Measurements from ENCODE around the gene FOSB. TPM values are rescaled to one million over a fixed set of nuclear protein-coding genes. Genes with fewer than 3 reads are reported as not detected.

Gene FOSB
- total and polyA plus RNA-seq, 5 experiments from 2014 or later = 3.5 to 11.4 (median 10.2) TPM

- H3K4me1 Mint-ChIP-seq = peaks cover 26 to 81% (median 56%) of the 10 kb centered on the region in 4 donors
- H3K9me3 Mint-ChIP-seq = peaks cover 0 to 3% (median 0%) of the 10 kb centered on the region in 9 donors
- peak overlapping the region in 6 of 10 donors; percentile 12 to 70 (median 52) for H3K4me3 Mint-ChIP-seq
- DNase-seq = peak in 4 of 10 donors; percentile 33 to 72 (median 55)
- POLR2A ChIA-PET = interaction anchor here (3.6 kb wide), 1 partner anchor 7 kb away, joined by 60 read pairs; the partner anchor contains the start of gene FOSB
- H3K27ac Mint-ChIP-seq = peak overlapping the region in 5 of 10 donors; percentile 26 to 100 (median 75)
- ATAC-seq = peak in 1 of 2 donors; percentile 7
- peaks cover 7 to 37% (median 14%) of the 10 kb centered on the region in 5 donors for H3K27me3 Mint-ChIP-seq
- peaks cover 0 to 8% (median 3%) of the 10 kb centered on the region in 3 donors for H3K36me3 Mint-ChIP-seq
Observed at GRCh38 chr19:45475537-45476291, 7.9 kb downstream of the FOSB start.

DNA sequence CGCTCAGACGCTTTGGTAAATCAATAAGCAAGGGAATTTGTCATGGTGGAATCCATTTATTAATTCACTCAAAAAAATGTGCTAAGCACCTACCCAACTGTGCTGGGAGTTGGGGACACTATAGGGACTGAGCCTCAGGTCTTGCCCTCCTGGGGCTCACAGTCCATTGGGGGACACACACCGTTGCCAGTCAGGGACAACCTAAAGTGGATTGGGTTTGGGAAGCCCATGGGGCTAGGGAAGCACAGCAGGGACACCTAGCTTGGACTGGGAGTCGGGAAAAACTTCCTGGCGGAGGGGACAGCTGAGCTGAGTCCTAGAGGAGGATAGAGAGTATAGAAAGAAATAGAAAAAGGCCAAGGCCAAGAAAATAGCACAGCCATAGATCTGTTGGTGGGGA, 8.5 kb downstream of the FOSB start:
- peaks cover 0 to 3% (median 0%) of the 10 kb centered on the region in 9 donors for H3K9me3 Mint-ChIP-seq
- DNase-seq (peak in 5 of 10 donors; percentile 27 to 68 (median 44)), ATAC-seq (no peak)
- H3K27ac Mint-ChIP-seq = peak overlapping the region in 6 of 10 donors; percentile 17 to 100 (median 78)
- peaks cover 0 to 8% (median 3%) of the 10 kb centered on the region in 3 donors for H3K36me3 Mint-ChIP-seq
- POLR2A ChIA-PET = interaction anchor here (3.6 to 5.7 kb wide), 2 partner anchors 8 to 36 kb away, joined by 60 to 133 read pairs; partner anchors contain the start of gene FOSB
- peaks cover 26 to 77% (median 54%) of the 10 kb centered on the region in 4 donors for H3K4me1 Mint-ChIP-seq
- H3K4me3 Mint-ChIP-seq = peak overlapping the region in 7 of 10 donors; percentile 3 to 77 (median 22)
- peaks cover 7 to 37% (median 13%) of the 10 kb centered on the region in 5 donors for H3K27me3 Mint-ChIP-seq

GRCh38 chr19:45477186-45477585, 9.4 kb downstream of the FOSB start:
- peaks cover 21 to 68% (median 49%) of the 10 kb centered on the region in 4 donors for H3K4me1 Mint-ChIP-seq

DNA sequence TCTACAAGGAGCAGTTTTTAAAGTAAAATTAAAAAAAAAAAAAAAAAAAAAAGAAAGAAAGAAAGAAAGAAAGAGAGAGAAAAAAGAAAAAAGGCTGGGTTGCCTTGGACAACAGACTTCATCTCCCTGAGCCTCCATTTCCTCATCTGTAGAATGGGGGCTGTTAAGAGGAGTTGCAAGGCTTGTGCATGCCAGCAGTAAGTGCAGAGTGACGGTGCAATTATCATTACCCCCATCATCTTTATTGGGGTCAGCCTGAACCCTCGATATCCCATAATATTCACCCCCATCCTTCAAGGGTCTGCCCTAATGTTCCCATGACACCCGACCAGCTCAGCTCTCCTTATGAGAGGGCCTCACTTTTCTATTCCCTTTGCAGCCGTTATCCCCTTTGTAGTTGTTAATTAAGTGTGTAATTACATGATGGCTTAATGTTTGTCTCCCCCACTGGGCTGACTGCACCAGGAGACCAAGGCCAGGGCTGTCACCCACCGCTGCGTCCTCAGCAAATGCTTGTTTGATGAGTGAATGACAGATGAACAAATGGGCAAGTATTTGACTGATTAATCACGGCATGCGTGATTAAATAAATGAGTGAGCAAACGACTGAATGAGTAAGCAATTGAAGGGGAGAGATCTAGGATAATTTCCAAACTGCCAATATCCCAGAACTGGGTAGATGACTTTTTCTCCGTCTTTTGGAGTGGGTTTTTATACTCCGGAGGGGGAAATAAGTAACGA, 10.1 kb downstream of the FOSB start:
- peak in 1 of 2 donors; percentile 2 for ATAC-seq

More at GRCh38 chr19:45477186-45477585, 9.4 kb downstream of the FOSB start:
- ATAC-seq = no peak
- POLR2A ChIA-PET = interaction anchor here (1.5 to 5.7 kb wide), 4 partner anchors 9 to 49 kb away, joined by 4 to 133 read pairs (median 38); partner anchors contain the start of gene FOSB
- Mint-ChIP-seq H3K27ac (peak overlapping the region in 6 of 10 donors; percentile 57 to 100 (median 84)), H3K27me3 (peaks cover 3 to 29% (median 5%) of the 10 kb centered on the region in 5 donors), H3K36me3 (peaks cover 0 to 4% (median 3%) of the 10 kb centered on the region in 3 donors), H3K9me3 (peaks cover 0 to 3% (median 0%) of the 10 kb centered on the region in 9 donors), H3K4me3 (peak overlapping the region in 9 of 10 donors; percentile 15 to 72 (median 60))
- peak in 2 of 10 donors; percentile 44 to 49 for DNase-seq

GRCh38 chr19:45478454-45479238, 10.8 kb downstream of the FOSB start:
- peaks cover 16 to 57% (median 42%) of the 10 kb centered on the region in 4 donors for H3K4me1 Mint-ChIP-seq
- DNase-seq (peak; percentile 73 to 96 (median 88)), ATAC-seq (peak; percentile 50 to 70)
- peaks cover 0 to 19% (median 0%) of the 10 kb centered on the region in 5 donors for H3K27me3 Mint-ChIP-seq
- H3K27ac Mint-ChIP-seq = peak overlapping the region; percentile 97 to 100 (median 98)
- peaks cover 0 to 4% (median 0%) of the 10 kb centered on the region in 3 donors for H3K36me3 Mint-ChIP-seq
- peak overlapping the region; percentile 67 to 95 (median 90) for H3K4me3 Mint-ChIP-seq
- POLR2A ChIA-PET = interaction anchor here (0.6 to 5.7 kb wide), 15 partner anchors 10 to 423 kb away, joined by 3 to 133 read pairs (median 6); partner anchors contain the start of genes FOSB and RTN2
- H3K9me3 Mint-ChIP-seq = peaks cover 0 to 3% (median 0%) of the 10 kb centered on the region in 9 donors

More for the DNA sequence above, 10.1 kb downstream of the FOSB start:
- H3K27me3 Mint-ChIP-seq = peaks cover under 1 to 22% (median 2%) of the 10 kb centered on the region in 5 donors
- H3K4me1 Mint-ChIP-seq = peaks cover 18 to 61% (median 44%) of the 10 kb centered on the region in 4 donors
- peaks cover 0 to 3% (median 0%) of the 10 kb centered on the region in 9 donors for H3K9me3 Mint-ChIP-seq
- H3K36me3 Mint-ChIP-seq = peaks cover 0 to 4% (median 0%) of the 10 kb centered on the region in 3 donors
- peak overlapping the region; percentile 97 to 100 (median 98) for H3K27ac Mint-ChIP-seq
- POLR2A ChIA-PET = interaction anchor here (0.9 to 5.7 kb wide), 13 partner anchors 10 to 313 kb away, joined by 3 to 133 read pairs (median 8); partner anchors contain the start of genes FOSB and RTN2
- DNase-seq = peak in 4 of 10 donors; percentile 27 to 69 (median 50)
- peak overlapping the region; percentile 67 to 95 (median 90) for H3K4me3 Mint-ChIP-seq

GRCh38 chr19:45483033-45483432, 15.2 kb downstream of the FOSB start:
- H3K27me3 Mint-ChIP-seq = peaks cover 0 to 5% (median 0%) of the 10 kb centered on the region in 5 donors
- H3K4me1 Mint-ChIP-seq = peaks cover 4 to 30% (median 22%) of the 10 kb centered on the region in 4 donors
- DNase-seq (no peak), ATAC-seq (no peak)
- POLR2A ChIA-PET = no interaction called here
- H3K36me3 Mint-ChIP-seq = no peaks in the 10 kb centered on the region
- peaks cover 0 to 3% (median 0%) of the 10 kb centered on the region in 9 donors for H3K9me3 Mint-ChIP-seq
- H3K4me3 Mint-ChIP-seq = no peak overlapping the region
- no peak overlapping the region for H3K27ac Mint-ChIP-seq

DNA sequence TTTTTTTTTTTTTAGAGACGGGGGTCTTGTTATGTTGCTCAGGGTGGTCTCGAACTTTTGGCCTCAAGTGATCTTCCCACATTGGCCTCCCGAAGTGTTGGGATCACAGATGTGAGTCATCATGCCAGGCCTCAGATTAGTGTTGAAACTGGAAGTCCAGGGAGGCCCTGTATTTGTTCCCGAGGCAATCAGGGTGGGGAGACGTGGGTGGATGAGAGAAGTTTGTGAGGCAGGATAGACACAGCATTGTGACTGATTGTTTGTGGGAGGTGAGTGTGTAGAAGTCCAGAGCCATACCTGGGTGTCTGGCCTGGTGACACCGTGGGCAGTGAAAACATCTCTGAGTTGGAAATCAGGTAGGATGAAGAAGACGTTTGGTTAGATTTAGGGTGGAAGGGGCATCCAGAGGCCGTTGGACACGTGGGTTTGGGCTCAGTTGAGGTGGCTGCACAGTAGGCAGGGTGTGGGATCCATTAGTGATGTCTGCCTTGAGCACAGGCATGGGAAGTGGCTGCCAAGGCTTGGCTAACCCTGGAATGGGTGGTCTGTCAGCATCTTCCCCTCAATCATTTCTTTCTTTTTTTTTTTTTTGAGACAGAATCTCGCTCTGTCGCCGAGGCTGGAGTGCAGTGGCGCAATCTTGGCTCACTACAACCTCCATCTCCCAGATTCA, 16.6 kb downstream of the FOSB start:
- Mint-ChIP-seq H3K36me3 (no peaks in the 10 kb centered on the region), H3K4me1 (peaks cover 2 to 16% (median 11%) of the 10 kb centered on the region in 4 donors), H3K27ac (peak overlapping the region in 1 of 10 donors; percentile 68), H3K27me3 (peaks cover 0 to 5% (median 0%) of the 10 kb centered on the region in 5 donors), H3K4me3 (peak overlapping the region in 4 of 10 donors; percentile 2 to 75 (median 24)), H3K9me3 (no peaks in the 10 kb centered on the region)
- DNase-seq = no peak
- ATAC-seq = no peak
- POLR2A ChIA-PET = interaction anchor here (0.6 to 2.1 kb wide), 8 partner anchors 13 to 60 kb away, joined by 3 to 26 read pairs (median 3); partner anchors contain the start of gene FOSB

- Mint-ChIP-seq H3K27ac (peak overlapping the region in 9 of 10 donors; percentile 6 to 92 (median 83)), H3K4me3 (peak overlapping the region; percentile 89 to 97 (median 92)), H3K27me3 (peaks cover 0 to 5% (median 0%) of the 10 kb centered on the region in 5 donors), H3K36me3 (no peaks in the 10 kb centered on the region), H3K4me1 (peaks cover 0 to 12% (median 8%) of the 10 kb centered on the region in 4 donors), H3K9me3 (no peaks in the 10 kb centered on the region)
- POLR2A ChIA-PET = interaction anchor here (0.6 to 2.1 kb wide), 11 partner anchors 11 to 83 kb away, joined by 3 to 26 read pairs (median 4); partner anchors contain the start of gene FOSB
- ATAC-seq (peak; percentile 97 to 99), DNase-seq (peak; percentile 92 to 99 (median 96))
Observed at GRCh38 chr19:45485305-45486077, 17.7 kb downstream of the FOSB start.

DNA sequence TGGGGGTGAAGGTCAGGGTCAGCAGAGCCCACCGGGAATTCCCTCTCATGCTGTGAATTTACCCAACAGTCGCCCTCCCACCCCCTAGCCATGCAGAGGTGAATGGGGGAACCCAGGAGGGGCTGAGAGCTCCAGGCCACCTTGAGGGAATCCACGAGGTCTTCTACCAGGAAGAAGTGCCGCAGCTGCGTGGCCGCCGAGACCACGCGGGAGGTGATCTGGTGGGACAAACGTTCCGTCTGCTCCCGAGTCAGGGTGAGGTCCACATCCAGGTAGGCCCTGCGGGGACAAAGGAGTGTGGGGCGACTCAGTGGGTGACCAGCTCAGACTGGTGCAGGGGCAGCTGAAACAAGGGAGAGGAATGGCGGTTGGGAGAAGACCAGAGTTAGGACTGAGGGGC, 20.9 kb downstream of the FOSB start:
- H3K27me3 Mint-ChIP-seq = peaks cover 0 to 15% (median 11%) of the 10 kb centered on the region in 5 donors
- no peaks in the 10 kb centered on the region for H3K9me3 Mint-ChIP-seq
- no peaks in the 10 kb centered on the region for H3K36me3 Mint-ChIP-seq
- ATAC-seq = no peak
- POLR2A ChIA-PET = interaction anchor here (0.5 kb wide), 1 partner anchor 32 kb away, joined by 3 read pairs; no protein-coding TSS in a partner anchor
- peaks cover 2 to 22% (median 15%) of the 10 kb centered on the region in 4 donors for H3K4me1 Mint-ChIP-seq
- no peak overlapping the region for H3K4me3 Mint-ChIP-seq
- H3K27ac Mint-ChIP-seq = peak overlapping the region in 1 of 10 donors; percentile 58
- no peak for DNase-seq
